ENCODE results near the gene WDR48.

The WDR48 gene

GRCh38 chr3:39138804-39139415 is 87.1 kb downstream of the WDR48 start:
- DNase-seq (ENCODE audit: low read depth, low spot score): no peak

GRCh38 chr3:39139442-39139841 is 87.6 kb downstream of the WDR48 start:
- DNase-seq (ENCODE audit: low read depth, low spot score): no peak

- DNase-seq (ENCODE audit: low read depth, low spot score): no peak
Observed at GRCh38 chr3:39140341-39140971, 88.6 kb downstream of the WDR48 start.

GRCh38 chr3:39141171-39141995 is 89.6 kb downstream of the WDR48 start:
- peak; percentile 64 for DNase-seq (ENCODE audit: low read depth, low spot score)

- DNase-seq (ENCODE audit: low read depth, low spot score): no peak
Observed at GRCh38 chr3:39142067-39142466, 90.3 kb downstream of the WDR48 start.

- DNase-seq (ENCODE audit: low read depth, low spot score): no peak
Observed at GRCh38 chr3:39143051-39143885, 91.5 kb downstream of the WDR48 start.

- DNase-seq (ENCODE audit: low read depth, low spot score): no peak
Observed at GRCh38 chr3:39144095-39144747, 92.4 kb downstream of the WDR48 start.

GRCh38 chr3:39144748-39145380 is 93.0 kb downstream of the WDR48 start:
- DNase-seq (ENCODE audit: low read depth, low spot score): no peak

GRCh38 chr3:39146083-39146501 is 94.3 kb downstream of the WDR48 start:
- no peak for DNase-seq (ENCODE audit: low read depth, low spot score)

All from ELF-1 (cell line).